Panc1 (cell line): Measurements from ENCODE around the gene PCSK2. TPM values are rescaled to one million over a fixed set of nuclear protein-coding genes. Genes with fewer than 3 reads are reported as not detected.
"Not testable (repeated sequence)": the region's sequence is repeated elsewhere in the genome, so short reads cannot be mapped to it uniquely, and the experiment has no call there.

ENCODE experiments used
- ATAC-seq: fragments of 200-7000 bp; cut with Tn5 transposase; 2 replicates; pipeline ENCODE4 v1.9.1; 2020; ENCODE audit warnings: mild to moderate bottlenecking, moderate library complexity
- BruUV-seq: library from RNA; stranded (reverse); fragments of 400-500 nt; replicated peaks from 2 replicates; lab custom pipeline; 2021; lab: Mats Ljungman, UMichigan
- CTCF ChIA-PET: fragments of 300-600 bp; sonication (Branson Sonifier 250); formaldehyde crosslinking; loops from one replicate; lab custom pipeline; 2022; ENCODE audit warnings: antibody characterized with exemption; lab: Charles Lee
- POLR2A ChIA-PET: fragments of 300-600 bp; sonication (Branson Sonifier 250); formaldehyde crosslinking; loops from one replicate; lab custom pipeline; 2022; ENCODE audit warnings: antibody characterized with exemption; lab: Charles Lee
- DNase-seq: peaks from one replicate; pipeline ENCODE4 v3.0.0-alpha.2; 2010; ENCODE audit warnings: low read depth, low spot score
- H3K27ac ChIP-seq: 2 replicates; pipeline ENCODE4 v1.5.1; 2011; ENCODE audit warnings: mild to moderate bottlenecking, low read length, inconsistent platforms
- H3K27me3 ChIP-seq: fragments of 200-500 bp; sonication (Bioruptor generic); 2 replicates; pipeline ENCODE4 v1.6.0; 2014; ENCODE audit warnings: low read length, inconsistent platforms; ENCODE audit not compliant: control insufficient read depth, insufficient read depth
- H3K36me3 ChIP-seq: fragments of 200-500 bp; sonication (Bioruptor generic); 2 replicates; pipeline ENCODE4 v1.5.1; 2014; ENCODE audit warnings: inconsistent platforms, mild to moderate bottlenecking, low read length, moderate library complexity; ENCODE audit not compliant: control insufficient read depth, insufficient read depth
- H3K4me1 ChIP-seq: 2 replicates; pipeline ENCODE4 v1.5.1; 2011; ENCODE audit warnings: inconsistent platforms, mild to moderate bottlenecking, low read length, moderate library complexity; ENCODE audit not compliant: control insufficient read depth, insufficient read depth
- H3K4me3 ChIP-seq, 2 experiments: 2 replicates each; pipeline ENCODE4 v1.5.1; 2011 to 2012; ENCODE audit warnings: low read depth in 2 of 2, low read length in 2 of 2, mild to moderate bottlenecking in 2 of 2, inconsistent platforms in 1 of 2, moderate library complexity in 1 of 2
- H3K9me3 ChIP-seq: fragments of 200-500 bp; sonication (Bioruptor generic); 2 replicates; pipeline ENCODE4 v1.5.1; 2014; ENCODE audit warnings: low read depth, mild to moderate bottlenecking, inconsistent platforms, low read length, moderate library complexity; ENCODE audit not compliant: control insufficient read depth, insufficient read depth
- CTCF ChIP-seq: fragments of 450-650 bp; IDR thresholded peaks from 2 replicates; pipeline ENCODE4 v1.5.1; 2017; ENCODE audit warnings: mild to moderate bottlenecking
- POLR2AphosphoS5 ChIP-seq: IDR thresholded peaks from 2 replicates; pipeline ENCODE4 v1.6.1; 2012; ENCODE audit warnings: mild to moderate bottlenecking, low read depth, low read length, moderate library complexity
- REST ChIP-seq, 2 experiments: IDR thresholded peaks; 2 replicates each; pipeline ENCODE4 v1.6.1; 2011 to 2012; ENCODE audit warnings: low read depth in 2 of 2, control low read depth in 1 of 2, low read length in 1 of 2, mild to moderate bottlenecking in 1 of 2, moderate library complexity in 1 of 2; ENCODE audit not compliant: insufficient read depth in 1 of 2
- SIN3A ChIP-seq: IDR thresholded peaks from 2 replicates; pipeline ENCODE4 v1.6.1; 2012; ENCODE audit warnings: low read depth, mild to moderate bottlenecking, low read length, moderate library complexity, borderline replicate concordance; ENCODE audit not compliant: insufficient read depth
- TCF7L2 ChIP-seq: IDR thresholded peaks from 2 replicates; pipeline ENCODE4 v1.6.1; 2011; ENCODE audit warnings: mild to moderate bottlenecking, low read depth, low read length, inconsistent platforms
- in situ Hi-C: cut with HindIII; loops from 2 replicates; pipeline ENCODE4 v1.10.0; 2016; ENCODE audit warnings: low sequenced_read_pairs, low pct_unique_long_range_greater_than_20kb
- intact Hi-C: fragments of 100-400 bp; cut with micrococcal nuclease; formaldehyde crosslinking; loops from one replicate; pipeline ENCODE4 v1.10.0; 2022; ENCODE audit not compliant: unreplicated experiment
- total RNA-seq: library from RNA; stranded (reverse); gene quantifications from one replicate; pipeline ENCODE4 v1.2.1, GENCODE V29; 2021; ENCODE audit not compliant: unreplicated experiment

The PCSK2 gene
- total RNA-seq, 1 experiment from 2014 or later = not detected

- H3K9me3 ChIP-seq = no peaks in the 10 kb centered on the region
- H3K27ac ChIP-seq = no peak overlapping the region
- ATAC-seq (no peak), DNase-seq (no peak)
- intact Hi-C loops (no loop called here), in situ Hi-C loops (no loop called here)
- H3K36me3 ChIP-seq = no peaks in the 10 kb centered on the region
- BruUV-seq = no TSS peak
- TF ChIP-seq SIN3A = no peak
- no peak for TF ChIP-seq POLR2AphosphoS5
- no peak for TF ChIP-seq CTCF
- TF ChIP-seq REST (IDR thresholded peaks at IDR 0.05; ENCODE audit: insufficient read depth in 1 of 2, low read depth in 2 of 2, low read length in 1 of 2) = 0 out of 4 replicates have a peak, but pooled peaks of 1 of the 2 experiments have one; percentile 16
- TF ChIP-seq TCF7L2 = no peak
- no peaks in the 10 kb centered on the region for H3K4me1 ChIP-seq
- ChIA-PET CTCF (no interaction called here), POLR2A (no interaction called here)
- no peaks in the 10 kb centered on the region for H3K27me3 ChIP-seq
- H3K4me3 ChIP-seq = no peak overlapping the region
Measured at GRCh38 chr20:17215167-17215566, 11.7 kb upstream of the PCSK2 start.

GRCh38 chr20:17219856-17220255 lies 7.0 kb upstream of the PCSK2 start:
- POLR2A ChIA-PET, intact Hi-C loops: not testable (repeated sequence)

GRCh38 chr20:17223553-17223952 lies 3.3 kb upstream of the PCSK2 start:
- Histone ChIP-seq H3K27ac (no peak overlapping the region), H3K4me1 (0 out of 2 replicates have a peak, but pooled peaks cover 2% of the 10 kb centered on the region), H3K36me3 (no peaks in the 10 kb centered on the region), H3K9me3 (no peaks in the 10 kb centered on the region), H3K27me3 (peaks cover 14% of the 10 kb centered on the region), H3K4me3 (no peak overlapping the region)
- BruUV-seq = no TSS peak
- POLR2A ChIA-PET = no interaction called here
- TF ChIP-seq TCF7L2 (no peak), REST (IDR thresholded peaks at IDR 0.05; ENCODE audit: insufficient read depth in 1 of 2, low read depth in 2 of 2, low read length in 1 of 2) (no peak), SIN3A (no peak), POLR2AphosphoS5 (no peak), CTCF (no peak)
- intact Hi-C loops = no loop called here
- ATAC-seq (no peak), DNase-seq (no peak)
- CTCF ChIA-PET = no interaction called here
- in situ Hi-C loops = no loop called here

More at GRCh38 chr20:17219856-17220255, 7.0 kb upstream of the PCSK2 start:
- H3K36me3 ChIP-seq, CTCF ChIA-PET, in situ Hi-C loops, H3K4me1 ChIP-seq, H3K27ac ChIP-seq, H3K9me3 ChIP-seq, H3K4me3 ChIP-seq, DNase-seq, H3K27me3 ChIP-seq, BruUV-seq, ATAC-seq: not testable (repeated sequence)
